Testis (tissue), 3 donors: ENCODE results near the gene GJA3. TPM values are rescaled to one million over a fixed set of nuclear protein-coding genes. Genes with fewer than 3 reads are reported as not detected.

Source experiments
- DNase-seq: peaks from one replicate; pipeline ENCODE4 v3.0.0-alpha.2; 2019
- H3K27ac ChIP-seq, 2 donors: fragments of 200-600 bp; sonication (generic); one replicate each; pipeline ENCODE4 v1.5.1; 2019
- H3K27me3 ChIP-seq: fragments of 200-600 bp; sonication (generic); one replicate; pipeline ENCODE4 v1.5.1; 2019
- H3K36me3 ChIP-seq: fragments of 200-600 bp; sonication (generic); one replicate; pipeline ENCODE4 v1.5.1; 2017; ENCODE audit warnings: low read depth; ENCODE audit errors: missing control alignments
- H3K4me1 ChIP-seq: fragments of 200-600 bp; sonication (generic); one replicate; pipeline ENCODE4 v1.5.1; 2019
- H3K4me3 ChIP-seq, 2 donors: fragments of 200-600 bp; sonication (generic); one replicate each; pipeline ENCODE4 v1.5.1; 2017 to 2019
- H3K9me3 ChIP-seq: fragments of 200-600 bp; sonication (generic); one replicate; pipeline ENCODE4 v1.5.1; 2017
- POLR2A ChIP-seq: fragments of 450-650 bp; IDR thresholded peaks from one replicate; pipeline ENCODE4 v1.6.1; 2017; ENCODE audit warnings: antibody characterized with exemption, mild to moderate bottlenecking, moderate library complexity
- WGBS, 2 donors: methylation state at CpG; one replicate each; pipeline ENCODE4 v1.1.5; 2018; 5-methylcytosine and 5-hydroxymethylcytosine counted together
- intact Hi-C: fragments of 100-400 bp; cut with DNase I; formaldehyde crosslinking; loops from one replicate; pipeline ENCODE4 v1.15.1; 2023; ENCODE audit warnings: low total_unique reads
- polyA plus RNA-seq: library from polyadenylated mRNA; stranded (reverse); fragments of 350-450 nt; fragmentation: Illumina TruSeq; extraction: RNeasy Lipid Tissue Mini Kit (QIAGEN cat#74804); gene quantifications from one replicate; pipeline ENCODE4 v1.2.3, GENCODE V29; 2014; ENCODE audit warnings: low read depth, low replicate concordance; ENCODE audit not compliant: insufficient read depth
- total RNA-seq, 2 donors: library from RNA; depleted of rRNA; stranded (reverse); fragments of >200 nt; gene quantifications; one replicate each; pipeline ENCODE4 v1.2.3, GENCODE V29; 2016
- TF ChIP-seq, protein P1 (sequence below), 3 experiments: fragments of 450-650 bp in 2 of 3; fragments of 200-600 bp in 1 of 3; sonication (generic) in 1 of 3; IDR thresholded peaks; one replicate each; pipeline ENCODE4 v1.5.1; 2016 to 2019; ENCODE audit warnings: antibody characterized with exemption in 3 of 3, mild to moderate bottlenecking in 2 of 3, moderate library complexity in 1 of 3

Gene GJA3
- total and polyA plus RNA-seq, 3 donors from 2014 or later = 1.7 to 10.2 (median 5.0) TPM

DNA sequence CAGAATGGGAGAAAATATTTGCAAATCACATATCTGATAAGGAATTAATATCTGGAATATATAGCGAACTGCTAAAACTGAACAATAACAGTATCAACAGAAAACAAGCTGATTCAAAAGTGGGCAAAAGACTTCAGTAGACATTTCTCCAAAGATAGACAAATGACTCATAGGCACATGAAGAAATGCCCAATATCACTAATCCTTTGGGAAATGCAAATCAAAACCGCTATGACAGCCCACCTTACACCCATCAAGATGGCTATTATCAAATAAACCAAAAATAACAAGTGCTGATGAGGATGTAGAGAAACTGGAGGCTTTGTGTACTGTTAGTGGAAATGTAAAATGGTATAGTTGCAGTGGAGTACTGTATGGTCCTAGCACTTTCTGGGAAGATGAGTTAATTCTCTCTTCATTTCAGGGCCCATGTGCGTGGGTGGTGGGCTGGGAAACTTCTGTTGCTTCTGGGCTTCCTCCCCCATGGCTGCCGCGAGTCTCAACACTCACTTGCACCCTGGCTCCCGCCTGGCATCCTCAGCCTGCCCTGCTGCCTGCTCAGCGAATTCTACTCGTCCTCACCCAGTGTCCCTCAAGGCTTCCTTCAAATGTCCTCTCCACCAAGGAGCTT lies 12.4 kb upstream of the GJA3 start:
- no peaks in the 10 kb centered on the region for H3K9me3 ChIP-seq
- intact Hi-C loops = no loop called here
- H3K4me1 ChIP-seq = peaks cover 4% of the 10 kb centered on the region
- no peak overlapping the region for H3K4me3 ChIP-seq
- no peak overlapping the region for H3K27ac ChIP-seq
- no peaks in the 10 kb centered on the region for H3K36me3 ChIP-seq
- H3K27me3 ChIP-seq = no peaks in the 10 kb centered on the region
- DNase-seq = no peak
- WGBS, 2 donors = 86 to 91% methylated on average over 8 of the region's 8 CpGs
- no peak for TF ChIP-seq POLR2A
- TF ChIP-seq, protein P1, sequence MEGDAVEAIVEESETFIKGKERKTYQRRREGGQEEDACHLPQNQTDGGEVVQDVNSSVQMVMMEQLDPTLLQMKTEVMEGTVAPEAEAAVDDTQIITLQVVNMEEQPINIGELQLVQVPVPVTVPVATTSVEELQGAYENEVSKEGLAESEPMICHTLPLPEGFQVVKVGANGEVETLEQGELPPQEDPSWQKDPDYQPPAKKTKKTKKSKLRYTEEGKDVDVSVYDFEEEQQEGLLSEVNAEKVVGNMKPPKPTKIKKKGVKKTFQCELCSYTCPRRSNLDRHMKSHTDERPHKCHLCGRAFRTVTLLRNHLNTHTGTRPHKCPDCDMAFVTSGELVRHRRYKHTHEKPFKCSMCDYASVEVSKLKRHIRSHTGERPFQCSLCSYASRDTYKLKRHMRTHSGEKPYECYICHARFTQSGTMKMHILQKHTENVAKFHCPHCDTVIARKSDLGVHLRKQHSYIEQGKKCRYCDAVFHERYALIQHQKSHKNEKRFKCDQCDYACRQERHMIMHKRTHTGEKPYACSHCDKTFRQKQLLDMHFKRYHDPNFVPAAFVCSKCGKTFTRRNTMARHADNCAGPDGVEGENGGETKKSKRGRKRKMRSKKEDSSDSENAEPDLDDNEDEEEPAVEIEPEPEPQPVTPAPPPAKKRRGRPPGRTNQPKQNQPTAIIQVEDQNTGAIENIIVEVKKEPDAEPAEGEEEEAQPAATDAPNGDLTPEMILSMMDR (IDR thresholded peaks at IDR 0.05) = no peak

DNA sequence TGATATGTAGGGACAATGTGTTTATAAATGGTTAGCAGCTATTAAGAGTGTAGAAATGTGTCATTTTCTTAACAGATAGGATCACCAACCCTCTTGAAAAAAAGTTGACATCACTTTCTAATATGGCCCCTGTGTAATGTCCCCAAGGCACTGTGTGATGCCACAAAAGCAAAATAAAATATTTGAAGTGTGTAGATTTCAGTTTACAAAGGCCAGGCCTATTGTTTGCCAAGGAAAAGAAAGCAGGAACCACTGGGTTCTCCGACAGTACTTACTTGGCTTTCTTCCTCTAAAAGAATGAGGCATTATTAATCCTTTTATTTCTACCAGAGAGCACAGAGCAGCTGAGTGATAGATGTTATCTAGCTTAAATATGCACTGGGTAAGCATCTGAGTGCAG lies 10.5 kb upstream of the GJA3 start:
- WGBS, 2 donors = 70 to 78% methylated on average over 1 of the region's 1 CpG

DNA sequence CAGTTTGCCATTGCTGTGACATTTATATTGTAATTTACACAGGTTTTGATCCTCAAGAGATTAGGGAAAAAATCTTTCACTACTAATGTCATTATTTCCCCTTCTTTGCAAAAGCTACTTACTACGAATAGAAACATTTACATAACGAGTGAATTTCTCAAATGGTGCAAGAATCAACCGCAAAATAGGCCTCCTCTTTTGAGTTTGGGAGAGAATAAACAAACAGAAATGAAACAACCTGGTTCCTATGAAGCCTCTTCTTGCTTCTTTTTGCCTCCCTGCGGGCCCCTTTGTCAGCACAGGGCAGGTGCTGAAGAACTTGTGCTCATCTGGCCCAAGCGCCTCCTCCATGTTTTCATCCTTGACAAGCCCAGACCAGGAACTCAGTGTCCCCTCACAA lies 10.1 kb upstream of the GJA3 start:
- TF ChIP-seq, protein P1 (IDR thresholded peaks at IDR 0.05) = no peak
- no peak for TF ChIP-seq POLR2A
- Histone ChIP-seq H3K4me1 (no peaks in the 10 kb centered on the region), H3K27ac (no peak overlapping the region), H3K9me3 (no peaks in the 10 kb centered on the region), H3K27me3 (no peaks in the 10 kb centered on the region), H3K36me3 (no peaks in the 10 kb centered on the region), H3K4me3 (no peak overlapping the region)
- no peak for DNase-seq
- intact Hi-C loops = no loop called here
- 91% methylated on average over 5 of the region's 5 CpGs for WGBS, 2 donors

More for the DNA sequence above, 10.5 kb upstream of the GJA3 start:
- Histone ChIP-seq H3K4me1 (no peaks in the 10 kb centered on the region), H3K9me3 (no peaks in the 10 kb centered on the region), H3K4me3 (no peak overlapping the region), H3K36me3 (no peaks in the 10 kb centered on the region), H3K27me3 (no peaks in the 10 kb centered on the region), H3K27ac (no peak overlapping the region)
- no peak for TF ChIP-seq POLR2A
- TF ChIP-seq, protein P1 (IDR thresholded peaks at IDR 0.05) = no peak
- intact Hi-C loops = no loop called here
- no peak for DNase-seq

DNA sequence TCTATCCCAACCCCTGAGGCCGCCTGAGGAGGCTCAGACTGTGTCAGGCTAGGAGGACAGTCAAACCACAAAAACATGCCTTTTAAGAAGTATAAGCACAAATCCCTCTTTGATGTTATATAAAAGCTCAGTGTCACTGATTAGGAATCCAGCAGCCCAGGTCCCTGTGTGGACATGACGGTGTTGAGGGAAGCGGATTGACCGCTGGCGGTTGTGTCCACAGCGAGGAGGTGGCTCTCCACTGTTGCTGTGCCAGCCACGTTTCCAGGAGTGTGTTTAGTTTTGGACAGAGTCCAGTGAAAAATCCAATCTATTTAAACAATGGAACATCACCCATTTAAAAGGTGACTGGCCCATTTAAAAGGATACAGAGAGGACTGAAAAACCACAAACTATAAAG lies 7.5 kb upstream of the GJA3 start:
- 84 to 90% methylated on average over 7 of the region's 7 CpGs for WGBS, 2 donors
- no peaks in the 10 kb centered on the region for H3K9me3 ChIP-seq
- H3K36me3 ChIP-seq = no peaks in the 10 kb centered on the region
- DNase-seq = no peak
- intact Hi-C loops = no loop called here
- H3K27ac ChIP-seq = no peak overlapping the region
- TF ChIP-seq, protein P1 (IDR thresholded peaks at IDR 0.05) = no peak
- TF ChIP-seq POLR2A = no peak
- H3K4me3 ChIP-seq = no peak overlapping the region
- no peaks in the 10 kb centered on the region for H3K4me1 ChIP-seq
- H3K27me3 ChIP-seq = no peaks in the 10 kb centered on the region
